Measurements from ENCODE around the gene ZNF197. TPM values are rescaled to one million over a fixed set of nuclear protein-coding genes. Genes with fewer than 3 reads are reported as not detected.
"Not testable (repeated sequence)": the region's sequence is repeated elsewhere in the genome, so short reads cannot be mapped to it uniquely, and the experiment has no call there.

Gene ZNF197
- 10 to 100 TPM; 10.9 to 17.1 TPM for total RNA-seq

DNA sequence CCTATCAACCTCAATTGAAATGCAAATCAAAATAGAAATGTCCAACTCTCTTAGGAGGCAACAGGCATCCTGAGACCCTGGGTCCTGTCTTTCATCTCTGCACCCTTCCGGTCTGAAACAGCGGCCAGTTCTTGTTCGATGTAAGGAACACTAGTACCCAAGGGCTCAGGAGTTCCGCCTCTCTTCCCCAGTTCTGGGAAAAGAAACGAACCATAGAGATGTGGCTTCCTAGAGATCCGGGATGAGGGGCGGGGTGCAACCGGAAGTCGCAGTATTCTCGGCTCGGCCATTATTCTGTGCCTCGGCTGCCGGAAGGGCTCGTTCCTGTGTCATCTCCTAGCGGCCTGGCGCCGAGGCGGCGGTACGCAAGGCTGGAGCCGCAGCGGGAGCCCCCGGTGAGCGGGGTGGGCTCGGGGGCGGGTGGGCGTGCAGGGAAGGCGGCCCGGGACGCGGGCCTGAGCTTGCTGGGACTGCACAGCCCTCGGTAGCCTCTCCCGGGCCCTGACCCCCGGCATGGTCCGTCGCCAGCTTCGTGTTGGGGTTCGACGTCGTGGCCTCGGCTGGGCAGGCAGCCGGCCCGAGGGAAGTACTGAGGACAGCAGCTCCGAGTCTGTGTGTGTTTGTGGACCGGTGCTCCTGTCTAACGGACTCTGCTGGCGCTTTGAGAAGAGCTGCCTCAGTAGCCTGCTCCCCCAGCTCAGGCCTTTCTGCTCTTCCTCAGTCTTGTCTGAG lies at the start of gene ZNF197:
TSS of gene ZNF197 (plus strand) at position 288 of the 732 bp plus-strand sequence. CDS start 4,119 bp downstream, outside the sequence.
- WGBS, 2 donors, result 0 to 2% methylated on average over 10 to 47 of the region's 47 CpGs
- ATAC-seq (peak; percentile 97), DNase-seq (peak; percentile 84 to 91 (median 88))
- Histone ChIP-seq H3K27ac (peak within 1 kb of the TSS; percentile 68 to 88 (median 72)), H3K36me3 (replicated peaks in 1 of 2; ENCODE audit: insufficient read depth in 1 of 2, low read depth in 2 of 2) (no peaks in the 10 kb centered on the region), H3K4me1 (peaks cover 12% of the 10 kb centered on the region), H3K4me3 (peak within 1 kb of the TSS; percentile 78 to 91), H3K27me3 (no peaks in the 10 kb centered on the region), H3K9me3 (no peaks in the 10 kb centered on the region)
- peak; percentile 20 to 60 (median 55) for TF ChIP-seq POLR2A (IDR thresholded peaks at IDR 0.05)
- TF ChIP-seq, protein P1, sequence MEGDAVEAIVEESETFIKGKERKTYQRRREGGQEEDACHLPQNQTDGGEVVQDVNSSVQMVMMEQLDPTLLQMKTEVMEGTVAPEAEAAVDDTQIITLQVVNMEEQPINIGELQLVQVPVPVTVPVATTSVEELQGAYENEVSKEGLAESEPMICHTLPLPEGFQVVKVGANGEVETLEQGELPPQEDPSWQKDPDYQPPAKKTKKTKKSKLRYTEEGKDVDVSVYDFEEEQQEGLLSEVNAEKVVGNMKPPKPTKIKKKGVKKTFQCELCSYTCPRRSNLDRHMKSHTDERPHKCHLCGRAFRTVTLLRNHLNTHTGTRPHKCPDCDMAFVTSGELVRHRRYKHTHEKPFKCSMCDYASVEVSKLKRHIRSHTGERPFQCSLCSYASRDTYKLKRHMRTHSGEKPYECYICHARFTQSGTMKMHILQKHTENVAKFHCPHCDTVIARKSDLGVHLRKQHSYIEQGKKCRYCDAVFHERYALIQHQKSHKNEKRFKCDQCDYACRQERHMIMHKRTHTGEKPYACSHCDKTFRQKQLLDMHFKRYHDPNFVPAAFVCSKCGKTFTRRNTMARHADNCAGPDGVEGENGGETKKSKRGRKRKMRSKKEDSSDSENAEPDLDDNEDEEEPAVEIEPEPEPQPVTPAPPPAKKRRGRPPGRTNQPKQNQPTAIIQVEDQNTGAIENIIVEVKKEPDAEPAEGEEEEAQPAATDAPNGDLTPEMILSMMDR (IDR thresholded peaks at IDR 0.05), result peak in 4 of 7 experiments; percentile 15 to 49 (median 22)
- intact Hi-C loops (cut with DNase I), result no loop called here

- Histone ChIP-seq H3K9me3 (no peaks in the 10 kb centered on the region), H3K4me3 (no peak overlapping the region), H3K27me3 (no peaks in the 10 kb centered on the region), H3K4me1 (no peaks in the 10 kb centered on the region), H3K27ac (no peak overlapping the region), H3K36me3 (replicated peaks in 1 of 2; ENCODE audit: insufficient read depth in 1 of 2, low read depth in 2 of 2) (no peaks in the 10 kb centered on the region)
- intact Hi-C loops (cut with DNase I), result no loop called here
- TF ChIP-seq, protein P1 (IDR thresholded peaks at IDR 0.05), result no peak
- DNase-seq, result no peak
- no peak for ATAC-seq
Measured at GRCh38 chr3:44576613-44577012, 48.2 kb upstream of the ZNF197 start.

- intact Hi-C loops (cut with DNase I); H3K4me3 ChIP-seq; ATAC-seq; DNase-seq; H3K4me1 ChIP-seq; H3K27me3 ChIP-seq; H3K27ac ChIP-seq; H3K36me3 ChIP-seq (replicated peaks in 1 of 2; ENCODE audit: insufficient read depth in 1 of 2, low read depth in 2 of 2); H3K9me3 ChIP-seq: not testable (repeated sequence)
- WGBS, 2 donors, result 88 to 94% methylated on average over 9 to 11 of the region's 11 CpGs
Measured at GRCh38 chr3:44577354-44577952, 47.4 kb upstream of the ZNF197 start.

DNA sequence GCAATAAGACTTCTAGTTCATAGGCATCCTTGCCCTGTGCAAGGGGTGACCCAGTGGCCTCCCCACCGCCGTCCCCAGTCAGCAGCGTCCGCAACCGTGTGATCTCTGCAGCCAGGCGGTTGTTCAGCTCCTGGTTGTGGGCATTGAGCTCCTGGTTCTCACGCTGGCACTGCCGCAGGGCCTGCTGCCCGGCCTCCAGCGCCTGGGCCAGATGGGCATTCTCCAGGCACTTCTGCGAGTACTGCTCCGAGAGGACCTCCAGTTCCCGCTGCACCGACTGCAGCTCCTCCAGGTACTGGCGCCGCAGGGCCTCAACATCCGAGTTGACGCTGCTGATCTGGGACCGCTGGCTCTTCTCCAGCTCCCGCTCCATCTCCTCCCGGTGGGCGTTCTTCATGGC lies 46.5 kb upstream of the ZNF197 start:
- DNase-seq; intact Hi-C loops (cut with DNase I): not testable (repeated sequence)
- 96 to 98% methylated on average over 13 to 16 of the region's 22 CpGs for WGBS, 2 donors

GRCh38 chr3:44578924-44579515 lies 45.8 kb upstream of the ZNF197 start:
- ATAC-seq; H3K4me1 ChIP-seq; H3K36me3 ChIP-seq (replicated peaks in 1 of 2; ENCODE audit: insufficient read depth in 1 of 2, low read depth in 2 of 2); H3K9me3 ChIP-seq; DNase-seq; H3K4me3 ChIP-seq; H3K27ac ChIP-seq; H3K27me3 ChIP-seq; intact Hi-C loops (cut with DNase I): not testable (repeated sequence)
- 93 to 97% methylated on average over 29 to 36 of the region's 37 CpGs for WGBS, 2 donors

More for the DNA sequence above, 46.5 kb upstream of the ZNF197 start:
- not testable (repeated sequence) for H3K9me3 ChIP-seq; H3K27me3 ChIP-seq; H3K4me3 ChIP-seq; H3K4me1 ChIP-seq; H3K27ac ChIP-seq; ATAC-seq; H3K36me3 ChIP-seq (replicated peaks in 1 of 2; ENCODE audit: insufficient read depth in 1 of 2, low read depth in 2 of 2)

GRCh38 chr3:44579749-44580148 lies 45.1 kb upstream of the ZNF197 start:
- H3K4me1 ChIP-seq; ATAC-seq; H3K4me3 ChIP-seq; H3K27ac ChIP-seq; DNase-seq; H3K36me3 ChIP-seq (replicated peaks in 1 of 2; ENCODE audit: insufficient read depth in 1 of 2, low read depth in 2 of 2); intact Hi-C loops (cut with DNase I); H3K27me3 ChIP-seq; H3K9me3 ChIP-seq: not testable (repeated sequence)
- 92 to 100% methylated on average over 3 to 15 of the region's 15 CpGs for WGBS, 2 donors

DNA sequence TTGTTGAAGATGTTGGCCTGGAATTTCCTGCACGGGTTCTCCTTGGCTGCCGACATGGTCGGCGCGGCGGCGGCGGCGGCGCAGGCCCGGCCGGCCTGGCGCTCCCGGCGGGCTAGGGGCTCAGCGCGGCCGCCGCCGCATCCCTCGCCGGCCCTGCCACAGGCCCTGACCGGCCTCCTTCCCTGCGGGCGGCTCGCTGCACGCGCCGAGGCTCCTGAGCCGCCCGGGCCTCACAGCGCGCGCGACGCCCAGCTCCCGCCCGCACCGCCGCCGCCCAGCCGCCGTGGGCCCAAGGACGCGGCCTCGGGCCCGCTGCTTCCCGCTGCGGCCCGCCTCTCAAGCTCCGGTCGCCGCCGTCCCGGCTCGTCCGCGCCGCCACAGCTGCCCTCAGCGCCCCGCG lies 43.9 kb upstream of the ZNF197 start:
- DNase-seq; H3K27me3 ChIP-seq; intact Hi-C loops (cut with DNase I); H3K4me3 ChIP-seq; H3K36me3 ChIP-seq (replicated peaks in 1 of 2; ENCODE audit: insufficient read depth in 1 of 2, low read depth in 2 of 2); H3K27ac ChIP-seq; ATAC-seq; H3K9me3 ChIP-seq: not testable (repeated sequence)
- H3K4me1 ChIP-seq, result peaks cover 16% of the 10 kb centered on the region
- 54 to 64% methylated on average over 12 to 61 of the region's 62 CpGs for WGBS, 2 donors
